Dendritic cell treated with granulocyte-macrophage colony-stimulating factor and Interleukin-4, amounts not matched to agents 40 ng/mL and 50 ng/mL, for 4 days (primary cell): ENCODE data around the gene C2orf72.

Experiments
- H3K27ac Mint-ChIP-seq: one replicate; pipeline ENCODE4 v1.8.0; 2022; ENCODE audit warnings: mild to moderate bottlenecking, mixed read lengths
- H3K27me3 Mint-ChIP-seq: one replicate; pipeline ENCODE4 v1.8.0; 2022; ENCODE audit warnings: mild to moderate bottlenecking, mixed read lengths
- H3K36me3 Mint-ChIP-seq: one replicate; pipeline ENCODE4 v1.8.0; 2022; ENCODE audit warnings: low read depth, mixed read lengths
- H3K4me1 Mint-ChIP-seq: one replicate; pipeline ENCODE4 v1.8.0; 2022; ENCODE audit warnings: low read depth, mixed read lengths
- H3K4me3 Mint-ChIP-seq: one replicate; pipeline ENCODE4 v1.8.0; 2022; ENCODE audit warnings: mild to moderate bottlenecking, moderate library complexity, mixed read lengths
- H3K9me3 Mint-ChIP-seq: one replicate; pipeline ENCODE4 v1.8.0; 2022; ENCODE audit warnings: mixed read lengths
- intact Hi-C: fragments of 100-400 bp; cut with micrococcal nuclease; formaldehyde crosslinking; loops from one replicate; pipeline ENCODE4 v1.15.0; 2022

The C2orf72 gene

GRCh38 chr2:231041061-231041689, 3.9 kb downstream of the C2orf72 start:
- H3K9me3 Mint-ChIP-seq: no peaks in the 10 kb centered on the region
- H3K4me3 Mint-ChIP-seq: no peak overlapping the region
- peaks cover 56% of the 10 kb centered on the region for H3K27me3 Mint-ChIP-seq

GRCh38 chr2:231043796-231044195, 6.5 kb downstream of the C2orf72 start:
- intact Hi-C loops: no loop called here
- Mint-ChIP-seq H3K4me1 (no peaks in the 10 kb centered on the region), H3K36me3 (no peaks in the 10 kb centered on the region), H3K9me3 (no peaks in the 10 kb centered on the region), H3K27ac (no peak overlapping the region), H3K27me3 (peaks cover 50% of the 10 kb centered on the region), H3K4me3 (no peak overlapping the region)

More at GRCh38 chr2:231041061-231041689, 3.9 kb downstream of the C2orf72 start:
- intact Hi-C loops: no loop called here
- Mint-ChIP-seq H3K4me1 (peaks cover 8% of the 10 kb centered on the region), H3K27ac (no peak overlapping the region), H3K36me3 (no peaks in the 10 kb centered on the region)

DNA sequence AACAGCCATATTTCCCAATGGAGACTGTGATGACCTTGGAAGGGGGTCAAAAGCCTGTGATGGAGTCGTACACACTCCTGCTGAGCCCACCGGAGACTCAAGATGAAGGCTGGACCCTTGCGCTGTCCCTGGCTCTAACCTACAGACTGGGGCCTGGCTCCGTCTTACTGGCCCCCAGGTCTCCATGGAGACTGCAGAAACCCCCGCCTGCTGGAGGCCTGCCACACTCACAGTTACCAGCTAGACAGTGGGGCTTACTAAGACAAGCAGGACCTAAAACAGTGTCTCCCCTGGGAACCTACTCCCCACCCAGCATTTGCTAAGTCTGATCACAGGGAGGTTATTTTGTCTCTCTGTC, 9.6 kb downstream of the C2orf72 start:
- H3K36me3 Mint-ChIP-seq: no peaks in the 10 kb centered on the region
- no peak overlapping the region for H3K27ac Mint-ChIP-seq
- peaks cover 41% of the 10 kb centered on the region for H3K27me3 Mint-ChIP-seq
- H3K4me3 Mint-ChIP-seq: no peak overlapping the region
- H3K4me1 Mint-ChIP-seq: no peaks in the 10 kb centered on the region
- intact Hi-C loops: no loop called here
- H3K9me3 Mint-ChIP-seq: no peaks in the 10 kb centered on the region

DNA sequence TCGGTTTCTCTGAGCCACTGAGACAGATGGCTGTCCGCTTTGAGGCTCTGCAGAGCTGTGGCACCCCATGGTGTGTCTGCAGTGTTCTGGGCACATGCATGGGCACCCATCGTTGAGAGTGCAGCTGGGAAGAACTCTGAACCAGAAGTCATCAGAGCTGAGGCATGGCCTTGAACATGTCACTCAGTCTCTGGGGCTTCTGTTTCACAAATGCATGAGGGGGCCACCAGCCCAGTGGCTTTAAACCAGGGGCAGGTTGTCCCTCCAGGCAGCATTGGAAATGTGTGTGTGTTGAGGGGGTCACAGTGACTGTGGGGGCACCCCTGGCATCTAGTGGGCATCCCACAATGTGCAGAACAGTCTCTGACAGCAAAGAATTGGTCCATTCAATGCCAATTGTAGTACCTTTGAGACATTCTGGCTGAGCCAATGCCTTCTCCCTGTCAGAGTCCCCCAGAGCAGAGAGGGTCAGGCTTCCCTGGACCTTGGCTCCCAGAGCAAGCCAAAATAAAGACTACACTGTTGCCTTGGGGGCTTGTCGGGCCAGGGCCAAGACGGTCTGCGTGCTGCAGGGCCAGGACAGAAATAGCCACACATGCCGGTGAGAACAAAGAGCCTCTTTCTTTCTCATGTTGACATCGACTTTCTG, 10.1 kb downstream of the C2orf72 start:
- H3K9me3 Mint-ChIP-seq: no peaks in the 10 kb centered on the region
- H3K27me3 Mint-ChIP-seq: peaks cover 45% of the 10 kb centered on the region
- H3K4me1 Mint-ChIP-seq: peaks cover 3% of the 10 kb centered on the region
- H3K4me3 Mint-ChIP-seq: no peak overlapping the region
- H3K36me3 Mint-ChIP-seq: no peaks in the 10 kb centered on the region
- intact Hi-C loops: no loop called here
- H3K27ac Mint-ChIP-seq: no peak overlapping the region

- no peaks in the 10 kb centered on the region for H3K9me3 Mint-ChIP-seq
- H3K4me1 Mint-ChIP-seq: peaks cover 10% of the 10 kb centered on the region
- H3K4me3 Mint-ChIP-seq: no peak overlapping the region
- intact Hi-C loops: no loop called here
- no peaks in the 10 kb centered on the region for H3K36me3 Mint-ChIP-seq
- H3K27ac Mint-ChIP-seq: no peak overlapping the region
- H3K27me3 Mint-ChIP-seq: peaks cover 45% of the 10 kb centered on the region
These were observed 10.9 kb downstream of the C2orf72 start for GRCh38 chr2:231047923-231048915.

DNA sequence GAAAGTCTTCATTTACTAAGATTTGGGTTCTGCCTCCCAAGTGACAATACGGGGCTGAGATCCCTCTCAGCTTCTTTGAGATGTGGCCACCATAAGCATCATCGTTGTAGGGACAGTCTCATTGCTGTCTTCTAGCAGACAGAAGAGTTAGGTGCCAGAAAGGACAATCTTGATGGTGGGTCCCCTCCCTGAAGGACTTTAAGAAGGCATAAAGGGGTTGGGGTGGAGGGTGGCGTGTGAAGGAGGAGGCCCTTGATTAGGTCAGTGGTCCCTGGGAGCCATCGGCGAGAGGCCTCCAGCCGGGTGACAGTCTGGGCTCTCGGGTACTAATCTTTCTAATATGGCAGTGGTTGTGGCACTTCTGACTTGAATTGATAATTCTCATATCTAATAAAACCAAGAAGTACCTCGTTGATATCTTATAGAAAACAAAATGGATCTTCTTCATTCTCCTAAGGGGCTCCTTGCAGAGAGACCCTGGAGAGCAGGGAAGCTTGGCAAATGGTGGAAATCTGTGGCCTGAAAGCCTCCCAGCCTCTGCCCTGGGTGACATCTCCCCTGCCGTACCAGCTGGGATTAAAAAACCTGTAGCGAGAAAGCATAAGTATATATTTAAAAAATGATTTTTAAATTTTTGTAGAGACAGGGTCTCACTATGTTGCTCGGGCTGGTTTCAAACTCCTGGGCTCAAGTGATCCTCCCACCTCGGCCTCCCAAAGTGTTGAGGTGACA, 12.1 kb downstream of the C2orf72 start:
- H3K4me1 Mint-ChIP-seq: peaks cover 16% of the 10 kb centered on the region
- H3K27me3 Mint-ChIP-seq: peaks cover 56% of the 10 kb centered on the region
- H3K9me3 Mint-ChIP-seq: no peaks in the 10 kb centered on the region
- H3K27ac Mint-ChIP-seq: no peak overlapping the region
- no peaks in the 10 kb centered on the region for H3K36me3 Mint-ChIP-seq
- intact Hi-C loops: loop anchor here (10.0 kb wide), 1 partner anchor 145 kb away; no protein-coding TSS in a partner anchor
- H3K4me3 Mint-ChIP-seq: no peak overlapping the region

GRCh38 chr2:231050018-231050901, 12.9 kb downstream of the C2orf72 start:
- H3K27me3 Mint-ChIP-seq: peaks cover 56% of the 10 kb centered on the region
- intact Hi-C loops: loop anchor here (10.0 kb wide), 1 partner anchor 145 kb away; no protein-coding TSS in a partner anchor
- no peaks in the 10 kb centered on the region for H3K9me3 Mint-ChIP-seq
- H3K4me3 Mint-ChIP-seq: no peak overlapping the region
- H3K4me1 Mint-ChIP-seq: peaks cover 16% of the 10 kb centered on the region
- H3K27ac Mint-ChIP-seq: no peak overlapping the region
- no peaks in the 10 kb centered on the region for H3K36me3 Mint-ChIP-seq

DNA sequence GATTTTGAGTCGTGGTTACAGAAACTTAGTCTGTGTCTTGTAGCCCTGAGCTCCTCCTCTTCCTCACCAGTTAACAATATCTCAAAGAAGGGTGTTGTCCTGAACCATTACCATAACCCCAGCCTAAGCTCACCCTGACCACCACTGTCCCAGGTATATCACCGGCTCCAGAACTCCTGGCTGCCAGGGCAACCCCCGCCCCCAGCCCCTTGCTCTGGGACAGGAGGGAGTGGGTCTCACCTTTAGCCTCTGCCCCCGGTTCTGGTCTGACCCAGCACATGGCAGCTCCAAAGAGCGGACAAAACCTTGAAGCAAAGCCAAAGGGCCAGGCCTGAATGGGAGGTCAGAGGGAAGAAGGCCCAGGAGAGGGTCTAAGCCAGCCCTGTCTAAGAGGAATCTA, 13.8 kb downstream of the C2orf72 start:
- Mint-ChIP-seq H3K4me3 (no peak overlapping the region), H3K27me3 (peaks cover 54% of the 10 kb centered on the region), H3K27ac (no peak overlapping the region), H3K36me3 (no peaks in the 10 kb centered on the region), H3K4me1 (peaks cover 16% of the 10 kb centered on the region), H3K9me3 (no peaks in the 10 kb centered on the region)
- intact Hi-C loops: loop anchor here (10.0 kb wide), 1 partner anchor 146 kb away; no protein-coding TSS in a partner anchor

DNA sequence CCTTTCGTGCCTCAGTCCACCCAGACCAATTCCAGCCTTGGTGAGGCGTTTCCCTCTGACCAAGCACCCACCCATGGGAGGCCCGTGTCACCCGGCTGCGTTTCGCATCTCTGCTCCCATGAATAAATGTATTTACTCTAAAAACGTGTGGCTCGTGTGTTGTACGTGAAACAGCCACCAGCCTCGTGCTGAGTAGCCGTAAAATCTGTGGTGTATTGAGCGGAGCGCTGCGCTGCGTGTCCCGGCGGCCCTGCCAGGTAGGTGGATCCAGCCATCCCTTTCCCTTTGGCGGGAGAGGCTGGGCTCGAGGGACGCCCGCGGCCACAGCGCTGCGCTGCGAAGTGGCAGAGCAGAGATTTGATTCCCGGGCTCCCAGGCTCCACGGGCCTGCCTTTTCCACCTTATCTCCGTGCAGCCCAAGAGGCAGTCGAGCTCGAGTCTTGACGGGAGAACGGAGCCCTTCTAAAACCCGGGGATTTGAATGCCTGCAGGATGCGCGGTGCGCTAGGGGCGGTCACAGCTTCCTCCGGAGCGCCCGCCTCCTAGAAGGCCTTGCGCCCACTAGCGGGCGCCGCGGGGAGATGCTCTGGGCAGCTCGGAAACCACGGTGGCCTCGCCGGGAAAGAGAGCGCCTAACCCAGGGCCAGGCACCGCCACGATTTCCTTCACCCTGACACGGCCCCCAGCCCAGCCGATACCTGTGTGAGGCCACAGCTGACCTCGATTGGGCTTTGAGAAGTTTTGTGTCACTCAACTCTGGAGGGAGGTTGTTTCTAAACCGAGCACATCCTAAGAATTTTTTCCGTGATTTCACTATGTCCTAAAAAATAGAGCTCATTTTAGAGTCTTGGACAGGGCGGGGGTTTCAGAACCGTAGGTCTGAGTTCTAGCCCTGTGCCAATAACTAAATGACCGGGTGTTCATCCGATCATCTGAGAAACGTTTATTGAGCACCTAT, 15.4 kb downstream of the C2orf72 start:
- intact Hi-C loops: loop anchor here (10.0 kb wide), 1 partner anchor 148 kb away; no protein-coding TSS in a partner anchor
- peaks cover 45% of the 10 kb centered on the region for H3K27me3 Mint-ChIP-seq
- peaks cover 19% of the 10 kb centered on the region for H3K4me1 Mint-ChIP-seq
- peak overlapping the region; percentile 21 for H3K27ac Mint-ChIP-seq
- peaks cover 13% of the 10 kb centered on the region for H3K36me3 Mint-ChIP-seq
- peak overlapping the region; percentile 82 for H3K4me3 Mint-ChIP-seq
- H3K9me3 Mint-ChIP-seq: no peaks in the 10 kb centered on the region

- peaks cover 30% of the 10 kb centered on the region for H3K4me1 Mint-ChIP-seq
- intact Hi-C loops: loop anchor here (10.0 kb wide), 1 partner anchor 149 kb away; no protein-coding TSS in a partner anchor
- H3K27ac Mint-ChIP-seq: peak overlapping the region; percentile 18
- peaks cover 17% of the 10 kb centered on the region for H3K36me3 Mint-ChIP-seq
- H3K9me3 Mint-ChIP-seq: no peaks in the 10 kb centered on the region
- no peak overlapping the region for H3K4me3 Mint-ChIP-seq
- H3K27me3 Mint-ChIP-seq: peaks cover 41% of the 10 kb centered on the region
These were observed 16.5 kb downstream of the C2orf72 start for GRCh38 chr2:231053846-231054245.

GRCh38 chr2:231056453-231057416, 19.4 kb downstream of the C2orf72 start, which contains the start of gene PSMD1:
PSMD1 (plus strand) TSS chr2:231056867; CDS start chr2:231057026, 159 bp downstream.
- intact Hi-C loops: loop anchor here (5.0 to 10.0 kb wide), 2 partner anchors 152 to 234 kb away; no protein-coding TSS in a partner anchor
- Mint-ChIP-seq H3K36me3 (peaks cover 26% of the 10 kb centered on the region), H3K27me3 (peaks cover 24% of the 10 kb centered on the region)

More at GRCh38 chr2:231056453-231057416, 19.4 kb downstream of the C2orf72 start, which contains the start of gene PSMD1:
- Mint-ChIP-seq H3K27ac (peak within 1 kb of the TSS; percentile 97), H3K9me3 (no peaks in the 10 kb centered on the region), H3K4me3 (peak within 1 kb of the TSS; percentile 94), H3K4me1 (peaks cover 45% of the 10 kb centered on the region)
